K562 (cell line): ENCODE results near the gene TM4SF18. TPM values are rescaled to one million over a fixed set of nuclear protein-coding genes. Genes with fewer than 3 reads are reported as not detected.

ENCODE experiments used
- ATAC-seq: fragments of 200-7000 bp; cut with Tn5 transposase; 3 replicates; pipeline ENCODE4 v1.9.1; 2020; ENCODE audit warnings: moderate library complexity
- BruUV-seq: library from RNA; stranded (reverse); fragments of 400-500 nt; replicated peaks from 2 replicates; lab custom pipeline; 2021; lab: Mats Ljungman, UMichigan
- CTCF ChIA-PET: fragments of 300-600 bp; formaldehyde crosslinking; extraction: SDS; loops from one replicate; lab custom pipeline; 2021; ENCODE audit warnings: low intra/inter-chr PET ratio; lab: Yijun Ruan, JAX
- POLR2A ChIA-PET: fragments of 300-600, 350-650 bp; sonication (Branson Sonifier 250); formaldehyde crosslinking; extraction: SDS; loops from one replicate; lab custom pipeline; 2021; ENCODE audit warnings: antibody characterized with exemption, inconsistent platforms; lab: Yijun Ruan, JAX
- DNase-seq, 4 experiments: peaks; one replicate each; pipeline versions ENCODE4 v3.0.0 to v3.0.0-alpha.2; 2011 to 2018; ENCODE audit warnings: low spot score in 3 of 4, mixed read lengths in 3 of 4; ENCODE audit errors: extremely low read depth in 1 of 4
- FAIRE-seq: peaks from 2 replicates; lab custom pipeline; 2011; peaks lifted over from hg19 to GRCh38; lab: Jason Lieb, UNC
- H2AFZ ChIP-seq: 2 replicates; pipeline ENCODE4 v1.6.0; 2011; ENCODE audit warnings: low read depth, low read length, control low read depth, inconsistent platforms
- H3K27ac ChIP-seq: fragments of 200-600 bp; 3 replicates; pipeline ENCODE4 v1.8.0; 2011; ENCODE audit warnings: low read depth, mild to moderate bottlenecking, control low read depth, inconsistent platforms, low read length, moderate library complexity, mixed read lengths; ENCODE audit errors: extremely low read depth
- H3K27me3 ChIP-seq, 2 experiments: fragments of 300-600 bp in 1 of 2; 2 replicates in 1 of 2; 3 replicates in 1 of 2; pipeline versions ENCODE4 v1.6.0 to v1.8.0; 2011; ENCODE audit warnings: inconsistent platforms in 2 of 2, low read length in 2 of 2, mild to moderate bottlenecking in 1 of 2, mixed read lengths in 1 of 2, moderate library complexity in 1 of 2; ENCODE audit not compliant: control insufficient read depth in 2 of 2, insufficient read depth in 2 of 2
- H3K36me3 ChIP-seq: fragments of 300-600 bp; 3 replicates; pipeline ENCODE4 v1.8.0; 2011; ENCODE audit warnings: mild to moderate bottlenecking, low read length, inconsistent platforms; ENCODE audit not compliant: control insufficient read depth, insufficient read depth
- H3K4me1 ChIP-seq, 2 experiments: fragments of 200-600 bp in 1 of 2; replicated peaks in 1 of 2; 2 replicates in 1 of 2; 3 replicates in 1 of 2; pipeline versions ENCODE4 v1.5.1 to v1.8.0; 2011; ENCODE audit warnings: inconsistent platforms in 2 of 2, low read length in 2 of 2, mild to moderate bottlenecking in 1 of 2, mixed read lengths in 1 of 2, moderate library complexity in 1 of 2; ENCODE audit not compliant: control insufficient read depth in 2 of 2, insufficient read depth in 2 of 2
- H3K4me2 ChIP-seq: 2 replicates; pipeline ENCODE4 v1.6.1; 2011; ENCODE audit warnings: low read length, control low read depth, inconsistent platforms, mixed read lengths; ENCODE audit not compliant: insufficient read depth
- H3K4me3 ChIP-seq: fragments of 200-600 bp; sonication (generic), shearing (Covaris generic); 2 replicates; pipeline ENCODE4 v1.5.1; 2016; ENCODE audit warnings: control low read depth, inconsistent platforms
- H3K79me2 ChIP-seq: fragments of 200-600 bp; 3 replicates; pipeline ENCODE4 v1.8.0; 2011; ENCODE audit warnings: low read length, inconsistent platforms; ENCODE audit not compliant: control insufficient read depth, insufficient read depth
- H3K9ac ChIP-seq, 2 experiments: 2 replicates each; pipeline versions ENCODE4 v1.6.0 to v1.6.1; 2011; ENCODE audit warnings: low read depth in 2 of 2, low read length in 2 of 2, control low read depth in 1 of 2, inconsistent platforms in 1 of 2, mild to moderate bottlenecking in 1 of 2, mixed read lengths in 1 of 2; ENCODE audit not compliant: insufficient read depth in 1 of 2
- H3K9me1 ChIP-seq: one replicate; pipeline ENCODE4 v1.6.0; 2011; ENCODE audit warnings: inconsistent platforms, mild to moderate bottlenecking, low read length, moderate library complexity; ENCODE audit not compliant: control insufficient read depth, insufficient read depth
- H3K9me3 ChIP-seq: replicated peaks from 2 replicates; pipeline ENCODE4 v1.5.1; 2011; ENCODE audit warnings: low read depth, low read length, inconsistent platforms; ENCODE audit not compliant: control insufficient read depth, insufficient read depth
- H4K20me1 ChIP-seq: replicated peaks from 2 replicates; pipeline ENCODE4 v1.6.1; 2011; ENCODE audit warnings: low read length, inconsistent platforms, mixed read lengths; ENCODE audit not compliant: control insufficient read depth, insufficient read depth
- MAFG ChIP-seq: fragments of 450-650 bp; conservative IDR thresholded peaks from 2 replicates; pipeline ENCODE4 v1.6.1; 2016; ENCODE audit warnings: missing genetic modification characterization, missing compliant biosample characterization
- MBD2 ChIP-seq: sonication (generic); IDR thresholded peaks from 2 replicates; pipeline ENCODE4 v1.6.1; 2016; ENCODE audit warnings: low read depth, borderline replicate concordance
- NFE2L1 ChIP-seq: fragments of 450-650 bp; IDR thresholded peaks from 2 replicates; pipeline ENCODE4 v1.6.1; 2016; ENCODE audit warnings: missing genetic modification characterization, low read depth, mild to moderate bottlenecking, missing compliant biosample characterization, moderate library complexity, borderline replicate concordance
- PRMT5 ChIP-seq: sonication (generic); formaldehyde crosslinking; IDR thresholded peaks from 2 replicates; pipeline ENCODE4 v1.5.0; 2020; ENCODE audit warnings: missing genetic modification reagents
- RHOXF2B ChIP-seq: fragments of 250-450 bp; sonication (Bioruptor Pico); conservative IDR thresholded peaks from 2 replicates; pipeline ENCODE4 v1.5.1; 2021
- ZNF316 ChIP-seq: fragments of 450-650 bp; IDR thresholded peaks from 2 replicates; pipeline ENCODE4 v1.6.1; 2016
- WGBS: fragments of 100-300 bp; shearing (Covaris generic); methylation state at CpG from one replicate; pipeline ENCODE4 v1.1.6; 2016; ENCODE audit warnings: low coverage, mixed read lengths; ENCODE audit not compliant: insufficient coverage; ENCODE audit errors: missing lambda C conversion rate; 5-methylcytosine and 5-hydroxymethylcytosine counted together
- in situ Hi-C: fragments of 300-500 bp; cut with MboI; formaldehyde crosslinking; loops from 4 replicates; pipeline ENCODE4 v1.15.0; 2018; ENCODE audit warnings: inconsistent platforms, mixed read lengths
- intact Hi-C: fragments of 100-400 bp; cut with micrococcal nuclease; formaldehyde crosslinking; loops from 2 replicates; pipeline ENCODE4 v1.14.2; 2022
- polyA plus RNA-seq, 8 experiments: library from polyadenylated mRNA; depleted of rRNA in 4 of 8; stranded (reverse) in 5 of 8; unstranded in 3 of 8; fragments of >200 nt; fragmentation: Nextera tagmentation in 2 of 8; fragmentation: Illumina TruSeq in 1 of 8; extraction: Ambion mirVana in 2 of 8; extraction: Trizol in 1 of 8; gene quantifications; 2 replicates each; pipeline versions ENCODE4 v1.2.1 to v1.2.3, GENCODE V29; 2011 to 2014; ENCODE audit warnings: inconsistent platforms in 1 of 8, missing spikeins in 1 of 8
- total RNA-seq, 7 experiments: library from RNA; depleted of rRNA in 6 of 7; stranded (reverse); fragments of >200 nt in 6 of 7; fragmentation: Illumina TruSeq in 2 of 7; extraction: Trizol in 2 of 7; gene quantifications; 2 replicates each; pipeline versions ENCODE4 v1.2.1 to v1.2.3, GENCODE V29; 2011 to 2021; ENCODE audit warnings: low replicate concordance in 1 of 7
- TF ChIP-seq, protein P1 (sequence below): sonication (generic); formaldehyde crosslinking; IDR thresholded peaks from 2 replicates; pipeline ENCODE4 v1.8.0; 2022; ENCODE audit warnings: missing genetic modification reagents, mild to moderate bottlenecking, moderate library complexity, borderline replicate concordance
- TF ChIP-seq, protein P2 (sequence below): sonication (generic); formaldehyde crosslinking; IDR thresholded peaks from 2 replicates; pipeline ENCODE4 v1.8.0; 2023; ENCODE audit warnings: missing genetic modification reagents, mild to moderate bottlenecking, borderline replicate concordance
- TF ChIP-seq, protein P3 (sequence below): fragments of 450-650 bp; formaldehyde crosslinking; IDR thresholded peaks from 2 replicates; pipeline ENCODE4 v1.4.0; 2022; ENCODE audit warnings: missing genetic modification characterization

Gene TM4SF18
- total and polyA plus RNA-seq, 9 of the 15 experiments (the other 6 are each of a cell fraction or from before 2014, with no cell fraction given) = not detected

DNA sequence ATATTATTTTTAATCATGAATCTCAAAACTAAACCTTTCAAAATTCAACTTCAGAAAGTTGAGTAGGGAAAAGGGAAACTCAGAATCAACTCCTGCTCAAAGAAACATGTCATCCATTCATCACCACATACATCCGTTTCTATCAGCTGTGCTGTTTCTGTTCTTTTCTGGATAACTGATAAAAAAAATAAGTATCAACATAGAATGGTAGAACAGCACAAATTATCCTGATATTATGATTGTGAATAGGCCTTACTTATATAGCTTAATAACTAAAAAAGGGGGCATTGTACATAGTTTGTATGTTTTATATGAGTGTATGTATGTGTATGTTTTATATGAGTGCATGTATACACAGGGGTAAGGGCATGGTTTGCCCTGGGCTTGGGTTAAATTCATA, 41.0 kb upstream of the TM4SF18 start (continued):
- TF ChIP-seq, protein P1, sequence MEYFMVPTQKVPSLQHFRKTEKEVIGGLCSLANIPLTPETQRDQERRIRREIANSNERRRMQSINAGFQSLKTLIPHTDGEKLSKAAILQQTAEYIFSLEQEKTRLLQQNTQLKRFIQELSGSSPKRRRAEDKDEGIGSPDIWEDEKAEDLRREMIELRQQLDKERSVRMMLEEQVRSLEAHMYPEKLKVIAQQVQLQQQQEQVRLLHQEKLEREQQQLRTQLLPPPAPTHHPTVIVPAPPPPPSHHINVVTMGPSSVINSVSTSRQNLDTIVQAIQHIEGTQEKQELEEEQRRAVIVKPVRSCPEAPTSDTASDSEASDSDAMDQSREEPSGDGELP (CRISPR knock-in tag) = no peak
- no peak for TF ChIP-seq PRMT5 (CRISPR knock-in tag)
- TF ChIP-seq RHOXF2B (CRISPR knock-in tag) = no peak

DNA sequence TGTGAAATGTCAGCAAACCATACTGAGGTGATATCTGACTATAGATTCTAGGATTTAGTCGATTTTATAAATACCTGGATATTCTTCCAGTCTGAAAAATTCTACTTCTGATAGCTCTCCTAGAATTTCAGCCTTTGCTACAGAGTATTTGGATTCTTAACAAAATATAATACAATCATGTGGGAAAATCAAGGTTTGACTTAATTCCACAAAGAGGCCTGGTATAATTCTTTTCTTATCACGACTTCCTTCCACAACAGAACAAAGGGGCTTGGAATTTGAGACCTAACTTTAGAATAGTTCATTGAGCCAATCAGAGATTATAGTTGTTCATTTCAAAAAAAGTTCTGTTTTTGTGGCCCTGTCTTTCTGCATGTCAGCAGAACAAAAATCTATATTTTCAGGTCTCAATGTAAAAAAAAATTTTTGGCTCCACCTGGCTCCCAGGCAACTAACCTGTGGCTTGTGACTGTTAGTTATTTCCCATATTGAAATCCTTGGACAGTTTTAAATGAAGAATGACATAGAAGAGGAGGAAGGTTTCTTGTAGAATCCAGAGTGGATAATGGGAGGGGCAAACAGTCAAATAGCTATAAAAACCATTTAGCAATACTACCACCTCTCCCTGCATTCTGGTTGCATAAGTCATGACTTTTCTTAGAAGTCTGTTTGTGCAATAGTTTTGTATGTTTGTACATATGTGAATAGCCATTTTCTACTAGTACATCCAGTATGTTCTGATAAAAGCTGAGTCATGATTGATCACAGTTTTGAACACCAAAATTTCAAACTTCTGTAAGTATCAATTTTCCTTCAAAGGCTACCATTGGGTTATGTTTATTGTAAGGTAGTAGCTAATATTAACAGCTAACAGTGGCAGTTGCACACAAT, 40.0 kb upstream of the TM4SF18 start:
- CTCF ChIA-PET = no interaction called here
- Histone ChIP-seq H4K20me1 (peaks cover 2% of the 10 kb centered on the region; the same call in 1 of the 2 replicates), H3K9ac (no peak overlapping the region), H3K27me3 (peaks cover 0 to 6% of the 10 kb centered on the region in 2 experiments; a peak in 3 of 5 replicates), H3K4me3 (no peak overlapping the region), H3K27ac (no peak overlapping the region), H3K9me1 (no peaks in the 10 kb centered on the region), H3K4me2 (no peak overlapping the region), H3K36me3 (no peaks in the 10 kb centered on the region), H3K79me2 (no peaks in the 10 kb centered on the region), H2AFZ (no peak overlapping the region), H3K4me1 (no peaks in the 10 kb centered on the region), H3K9me3 (no peaks in the 10 kb centered on the region)
- intact Hi-C loops = no loop called here
- in situ Hi-C loops = no loop called here
- FAIRE-seq = no peak
- no peak for ATAC-seq
- peak; percentile 57 for TF ChIP-seq MAFG (tag)
- TF ChIP-seq, protein P2, sequence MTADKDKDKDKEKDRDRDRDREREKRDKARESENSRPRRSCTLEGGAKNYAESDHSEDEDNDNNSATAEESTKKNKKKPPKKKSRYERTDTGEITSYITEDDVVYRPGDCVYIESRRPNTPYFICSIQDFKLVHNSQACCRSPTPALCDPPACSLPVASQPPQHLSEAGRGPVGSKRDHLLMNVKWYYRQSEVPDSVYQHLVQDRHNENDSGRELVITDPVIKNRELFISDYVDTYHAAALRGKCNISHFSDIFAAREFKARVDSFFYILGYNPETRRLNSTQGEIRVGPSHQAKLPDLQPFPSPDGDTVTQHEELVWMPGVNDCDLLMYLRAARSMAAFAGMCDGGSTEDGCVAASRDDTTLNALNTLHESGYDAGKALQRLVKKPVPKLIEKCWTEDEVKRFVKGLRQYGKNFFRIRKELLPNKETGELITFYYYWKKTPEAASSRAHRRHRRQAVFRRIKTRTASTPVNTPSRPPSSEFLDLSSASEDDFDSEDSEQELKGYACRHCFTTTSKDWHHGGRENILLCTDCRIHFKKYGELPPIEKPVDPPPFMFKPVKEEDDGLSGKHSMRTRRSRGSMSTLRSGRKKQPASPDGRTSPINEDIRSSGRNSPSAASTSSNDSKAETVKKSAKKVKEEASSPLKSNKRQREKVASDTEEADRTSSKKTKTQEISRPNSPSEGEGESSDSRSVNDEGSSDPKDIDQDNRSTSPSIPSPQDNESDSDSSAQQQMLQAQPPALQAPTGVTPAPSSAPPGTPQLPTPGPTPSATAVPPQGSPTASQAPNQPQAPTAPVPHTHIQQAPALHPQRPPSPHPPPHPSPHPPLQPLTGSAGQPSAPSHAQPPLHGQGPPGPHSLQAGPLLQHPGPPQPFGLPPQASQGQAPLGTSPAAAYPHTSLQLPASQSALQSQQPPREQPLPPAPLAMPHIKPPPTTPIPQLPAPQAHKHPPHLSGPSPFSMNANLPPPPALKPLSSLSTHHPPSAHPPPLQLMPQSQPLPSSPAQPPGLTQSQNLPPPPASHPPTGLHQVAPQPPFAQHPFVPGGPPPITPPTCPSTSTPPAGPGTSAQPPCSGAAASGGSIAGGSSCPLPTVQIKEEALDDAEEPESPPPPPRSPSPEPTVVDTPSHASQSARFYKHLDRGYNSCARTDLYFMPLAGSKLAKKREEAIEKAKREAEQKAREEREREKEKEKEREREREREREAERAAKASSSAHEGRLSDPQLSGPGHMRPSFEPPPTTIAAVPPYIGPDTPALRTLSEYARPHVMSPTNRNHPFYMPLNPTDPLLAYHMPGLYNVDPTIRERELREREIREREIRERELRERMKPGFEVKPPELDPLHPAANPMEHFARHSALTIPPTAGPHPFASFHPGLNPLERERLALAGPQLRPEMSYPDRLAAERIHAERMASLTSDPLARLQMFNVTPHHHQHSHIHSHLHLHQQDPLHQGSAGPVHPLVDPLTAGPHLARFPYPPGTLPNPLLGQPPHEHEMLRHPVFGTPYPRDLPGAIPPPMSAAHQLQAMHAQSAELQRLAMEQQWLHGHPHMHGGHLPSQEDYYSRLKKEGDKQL = no peak
- peak; percentile 25; the same call in 1 of the 2 replicates for TF ChIP-seq ZNF316
- TF ChIP-seq, protein P3, sequence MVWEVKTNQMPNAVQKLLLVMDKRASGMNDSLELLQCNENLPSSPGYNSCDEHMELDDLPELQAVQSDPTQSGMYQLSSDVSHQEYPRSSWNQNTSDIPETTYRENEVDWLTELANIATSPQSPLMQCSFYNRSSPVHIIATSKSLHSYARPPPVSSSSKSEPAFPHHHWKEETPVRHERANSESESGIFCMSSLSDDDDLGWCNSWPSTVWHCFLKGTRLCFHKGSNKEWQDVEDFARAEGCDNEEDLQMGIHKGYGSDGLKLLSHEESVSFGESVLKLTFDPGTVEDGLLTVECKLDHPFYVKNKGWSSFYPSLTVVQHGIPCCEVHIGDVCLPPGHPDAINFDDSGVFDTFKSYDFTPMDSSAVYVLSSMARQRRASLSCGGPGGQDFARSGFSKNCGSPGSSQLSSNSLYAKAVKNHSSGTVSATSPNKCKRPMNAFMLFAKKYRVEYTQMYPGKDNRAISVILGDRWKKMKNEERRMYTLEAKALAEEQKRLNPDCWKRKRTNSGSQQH (CRISPR knock-in tag) = no peak
- TF ChIP-seq NFE2L1 (tag) = peak; percentile 49
- TF ChIP-seq MBD2 = no peak
- BruUV-seq = no TSS peak
- POLR2A ChIA-PET = no interaction called here
- WGBS = 0% methylated on average over 2 of the region's 2 CpGs
- no peak for DNase-seq
